K562 (cell line): Measurements from ENCODE around the gene ZNF428. TPM values are rescaled to one million over a fixed set of nuclear protein-coding genes. Genes with fewer than 3 reads are reported as not detected.

Experiments used
- ATF7 ChIP-seq: fragments of 450-650 bp; IDR thresholded peaks from 2 replicates; pipeline ENCODE4 v1.7.1; 2014; ENCODE audit warnings: mild to moderate bottlenecking, moderate library complexity
- E2F1 ChIP-seq: sonication (generic); formaldehyde crosslinking; IDR thresholded peaks from 2 replicates; pipeline ENCODE4 v1.8.1; 2023; ENCODE audit warnings: mild to moderate bottlenecking, missing genetic modification reagents, moderate library complexity
- E2F6 ChIP-seq, 2 experiments: IDR thresholded peaks; 2 replicates each; pipeline ENCODE4 v1.6.1; 2011; ENCODE audit warnings: borderline replicate concordance in 1 of 2, control low read depth in 1 of 2, low read depth in 1 of 2, low read length in 1 of 2, mild to moderate bottlenecking in 1 of 2, mixed read lengths in 1 of 2, moderate library complexity in 1 of 2; ENCODE audit not compliant: insufficient read depth in 1 of 2, insufficient read length in 1 of 2, poor library complexity in 1 of 2, severe bottlenecking in 1 of 2; ENCODE audit errors: extremely low read depth in 1 of 2
- NFYB ChIP-seq: IDR thresholded peaks from 2 replicates; pipeline ENCODE4 v1.6.1; 2011; ENCODE audit warnings: mild to moderate bottlenecking, moderate library complexity; ENCODE audit not compliant: insufficient read length; ENCODE audit errors: extremely low read depth
- POLR2AphosphoS5 ChIP-seq: IDR thresholded peaks from 2 replicates; pipeline ENCODE4 v1.6.1; 2011; ENCODE audit warnings: mild to moderate bottlenecking, low read depth, low read length, moderate library complexity; ENCODE audit not compliant: control insufficient read depth, insufficient read depth
- RBBP5 ChIP-seq: fragments of 200-600 bp; sonication (generic); IDR thresholded peaks from 2 replicates; pipeline ENCODE4 v1.6.1; 2012; ENCODE audit warnings: borderline replicate concordance, mild to moderate bottlenecking, low read length, control low read depth, inconsistent platforms; ENCODE audit not compliant: insufficient read depth, poor library complexity, severe bottlenecking
- RCOR1 ChIP-seq, 2 experiments: IDR thresholded peaks; 2 replicates each; pipeline ENCODE4 v1.6.1; 2012; ENCODE audit warnings: low read depth in 2 of 2, low read length in 2 of 2, borderline replicate concordance in 1 of 2, improper control_type of control experiment in 1 of 2
- SMAD4 ChIP-seq: fragments of 250-450 bp; sonication (Bioruptor Pico); conservative IDR thresholded peaks from 2 replicates; pipeline ENCODE4 v1.8.0; 2021; ENCODE audit warnings: inconsistent platforms, mild to moderate bottlenecking, moderate library complexity
- TEAD1 ChIP-seq, 2 experiments: fragments of 450-650 bp in 1 of 2; sonication (generic) in 1 of 2; formaldehyde crosslinking; IDR thresholded peaks; 2 replicates each; pipeline versions ENCODE4 v1.4.0 to v1.8.0; 2020 to 2022; ENCODE audit warnings: mild to moderate bottlenecking in 2 of 2, missing genetic modification reagents in 1 of 2
- TOE1 ChIP-seq, 2 experiments: fragments of 450-650 bp in 1 of 2; sonication (generic) in 1 of 2; formaldehyde crosslinking in 1 of 2; IDR thresholded peaks; 2 replicates each; pipeline versions ENCODE4 v1.7.1 to v1.8.0; 2016 to 2022; ENCODE audit warnings: borderline replicate concordance in 2 of 2, mild to moderate bottlenecking in 2 of 2, antibody characterized with exemption in 1 of 2, inconsistent platforms in 1 of 2, low read depth in 1 of 2, missing genetic modification reagents in 1 of 2, moderate library complexity in 1 of 2
- ZNF263 ChIP-seq: sonication (generic); formaldehyde crosslinking; IDR thresholded peaks from 2 replicates; pipeline ENCODE4 v1.8.0; 2022; ENCODE audit warnings: mild to moderate bottlenecking, missing genetic modification reagents, borderline replicate concordance
- ZNF311 ChIP-seq: fragments of 250-450 bp; sonication (Bioruptor Pico); IDR thresholded peaks from 2 replicates; pipeline ENCODE4 v1.4.0; 2020; ENCODE audit warnings: mild to moderate bottlenecking, moderate library complexity
- ZNF740 ChIP-seq, 3 experiments: fragments of 200-800 bp in 1 of 3; sonication (Bioruptor generic) in 1 of 3; sonication (generic) in 1 of 3; formaldehyde crosslinking in 1 of 3; IDR thresholded peaks; 2 replicates each; pipeline versions ENCODE4 v1.6.1 to v1.8.0; 2016 to 2022; ENCODE audit warnings: mild to moderate bottlenecking in 2 of 3, missing compliant biosample characterization in 2 of 3, missing genetic modification characterization in 2 of 3, missing genetic modification reagents in 1 of 3
- polyA plus RNA-seq, 8 experiments: library from polyadenylated mRNA; depleted of rRNA in 4 of 8; stranded (reverse) in 5 of 8; unstranded in 3 of 8; fragments of >200 nt; fragmentation: Nextera tagmentation in 2 of 8; fragmentation: Illumina TruSeq in 1 of 8; extraction: Ambion mirVana in 2 of 8; extraction: Trizol in 1 of 8; gene quantifications; 2 replicates each; pipeline versions ENCODE4 v1.2.1 to v1.2.3, GENCODE V29; 2011 to 2014; ENCODE audit warnings: inconsistent platforms in 1 of 8, missing spikeins in 1 of 8
- total RNA-seq, 7 experiments: library from RNA; depleted of rRNA in 6 of 7; stranded (reverse); fragments of >200 nt in 6 of 7; fragmentation: Illumina TruSeq in 2 of 7; extraction: Trizol in 2 of 7; gene quantifications; 2 replicates each; pipeline versions ENCODE4 v1.2.1 to v1.2.3, GENCODE V29; 2011 to 2021; ENCODE audit warnings: low replicate concordance in 1 of 7
- TF ChIP-seq, protein P1 (sequence below), 2 experiments: fragments of 200-800 bp in 1 of 2; sonication (Bioruptor generic) in 1 of 2; sonication (generic) in 1 of 2; formaldehyde crosslinking in 1 of 2; IDR thresholded peaks in 1 of 2; conservative IDR thresholded peaks in 1 of 2; 2 replicates each; pipeline versions ENCODE4 v1.5.0 to v1.6.1; 2016 to 2020; ENCODE audit warnings: missing compliant biosample characterization in 1 of 2, missing genetic modification characterization in 1 of 2, missing genetic modification reagents in 1 of 2

ZNF428 gene
- total and polyA plus RNA-seq, 9 of the 15 experiments (the other 6 are each of a cell fraction or from before 2014, with no cell fraction given) = 0.15 to 85.7 (median 15.9) TPM

- TF ChIP-seq, protein P1, sequence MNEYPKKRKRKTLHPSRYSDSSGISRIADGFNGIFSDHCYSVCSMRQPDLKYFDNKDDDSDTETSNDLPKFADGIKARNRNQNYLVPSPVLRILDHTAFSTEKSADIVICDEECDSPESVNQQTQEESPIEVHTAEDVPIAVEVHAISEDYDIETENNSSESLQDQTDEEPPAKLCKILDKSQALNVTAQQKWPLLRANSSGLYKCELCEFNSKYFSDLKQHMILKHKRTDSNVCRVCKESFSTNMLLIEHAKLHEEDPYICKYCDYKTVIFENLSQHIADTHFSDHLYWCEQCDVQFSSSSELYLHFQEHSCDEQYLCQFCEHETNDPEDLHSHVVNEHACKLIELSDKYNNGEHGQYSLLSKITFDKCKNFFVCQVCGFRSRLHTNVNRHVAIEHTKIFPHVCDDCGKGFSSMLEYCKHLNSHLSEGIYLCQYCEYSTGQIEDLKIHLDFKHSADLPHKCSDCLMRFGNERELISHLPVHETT (CRISPR knock-in tag; conservative IDR thresholded peaks at IDR 0.05 in 1 of 2, IDR thresholded peaks at IDR 0.05 in 1 of 2) = no peak
- TF ChIP-seq ATF7 (peak; percentile 32; the same call in 1 of the 2 replicates), ZNF263 (CRISPR knock-in tag) (peak; percentile 44; the same call in 1 of the 2 replicates), TEAD1 (CRISPR knock-in tag; IDR thresholded peaks at IDR 0.05) (peak in 1 of 2 experiments; percentile 55; a peak in 1 of 4 replicates), E2F6 (IDR thresholded peaks at IDR 0.05; ENCODE audit: borderline replicate concordance in 1 of 2, extremely low read depth in 1 of 2, insufficient read depth in 1 of 2, insufficient read length in 1 of 2, low read depth in 1 of 2, low read length in 1 of 2, poor library complexity in 1 of 2, severe bottlenecking in 1 of 2) (peak; percentile 37 to 48), ZNF740 (CRISPR knock-in tag; IDR thresholded peaks at IDR 0.05) (0 out of 2 replicates have a peak, but pooled peaks have one; percentile 28), ZNF740 (tag; IDR thresholded peaks at IDR 0.05) (no peak), TOE1 (IDR thresholded peaks at IDR 0.05; ENCODE audit: borderline replicate concordance) (0 out of 2 replicates have a peak, but pooled peaks have one; percentile 45), TOE1 (CRISPR knock-in tag; IDR thresholded peaks at IDR 0.05; ENCODE audit: borderline replicate concordance, low read depth) (no peak), RBBP5 (peak; percentile 47), POLR2AphosphoS5 (peak; percentile 50; the same call in 1 of the 2 replicates), RCOR1 (IDR thresholded peaks at IDR 0.05; ENCODE audit: borderline replicate concordance in 1 of 2, low read depth in 2 of 2, low read length in 2 of 2) (no peak), E2F1 (CRISPR knock-in tag) (peak; percentile 41; the same call in 1 of the 2 replicates), ZNF311 (CRISPR knock-in tag) (no peak), NFYB (no peak), SMAD4 (CRISPR knock-in tag) (peak; percentile 38; the same call in 1 of the 2 replicates)
Measured at GRCh38 chr19:43667876-43668405, 48.5 kb upstream of the ZNF428 start (continued).
